Activated CD4-positive, alpha-beta T cell treated with anti-CD3 and anti-CD28 coated beads, Interleukin-2, Interleukin-6, amounts not matched to agents 100 ng/mL and 50 ng/mL, durations not matched to agents 16 hours and 8 hours (primary cell): Measurements from ENCODE around the gene C1QTNF5.
A peak's percentile ranks its signal among the peaks of the same experiment; 100 is the strongest.

Experiments
- DNase-seq: peaks from one replicate; pipeline ENCODE4 v3.0.0-alpha.2; 2020

Gene C1QTNF5

DNA sequence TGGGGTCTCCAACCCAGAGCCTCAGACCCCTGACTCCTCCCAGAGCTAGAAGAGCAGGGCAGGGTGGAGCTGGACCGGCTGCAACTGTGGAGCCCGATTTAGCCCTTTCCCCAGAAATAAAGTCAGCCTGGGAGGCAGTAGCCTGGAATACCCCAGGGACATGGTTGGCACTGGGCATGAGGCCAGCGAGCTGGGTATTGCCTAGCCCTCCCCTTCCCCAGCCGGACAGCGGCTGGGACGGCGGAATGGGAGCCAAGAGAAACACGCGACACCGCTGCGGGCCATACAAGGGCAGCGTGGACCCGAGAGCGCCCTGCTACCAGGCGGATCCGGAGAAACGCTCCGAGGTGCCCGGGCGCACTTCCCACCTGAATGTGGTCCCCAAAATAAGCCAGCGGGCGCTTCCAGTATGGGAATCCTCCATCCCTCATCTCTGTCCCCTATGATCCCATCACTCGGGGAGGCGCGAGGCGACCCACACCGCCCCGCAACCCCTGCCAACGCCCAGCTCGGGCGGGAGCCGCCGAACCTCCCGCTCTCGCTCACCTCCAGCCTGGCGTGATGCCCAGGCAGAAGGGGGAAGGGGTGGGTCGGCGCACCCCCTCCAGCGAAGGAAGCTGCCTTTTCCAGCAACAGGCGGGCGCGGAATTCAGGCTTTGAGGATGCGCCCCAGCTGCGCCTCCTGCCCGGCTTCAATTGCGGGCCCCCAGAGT lies 24.5 kb downstream of the C1QTNF5 start:
- DNase-seq: no peak

DNA sequence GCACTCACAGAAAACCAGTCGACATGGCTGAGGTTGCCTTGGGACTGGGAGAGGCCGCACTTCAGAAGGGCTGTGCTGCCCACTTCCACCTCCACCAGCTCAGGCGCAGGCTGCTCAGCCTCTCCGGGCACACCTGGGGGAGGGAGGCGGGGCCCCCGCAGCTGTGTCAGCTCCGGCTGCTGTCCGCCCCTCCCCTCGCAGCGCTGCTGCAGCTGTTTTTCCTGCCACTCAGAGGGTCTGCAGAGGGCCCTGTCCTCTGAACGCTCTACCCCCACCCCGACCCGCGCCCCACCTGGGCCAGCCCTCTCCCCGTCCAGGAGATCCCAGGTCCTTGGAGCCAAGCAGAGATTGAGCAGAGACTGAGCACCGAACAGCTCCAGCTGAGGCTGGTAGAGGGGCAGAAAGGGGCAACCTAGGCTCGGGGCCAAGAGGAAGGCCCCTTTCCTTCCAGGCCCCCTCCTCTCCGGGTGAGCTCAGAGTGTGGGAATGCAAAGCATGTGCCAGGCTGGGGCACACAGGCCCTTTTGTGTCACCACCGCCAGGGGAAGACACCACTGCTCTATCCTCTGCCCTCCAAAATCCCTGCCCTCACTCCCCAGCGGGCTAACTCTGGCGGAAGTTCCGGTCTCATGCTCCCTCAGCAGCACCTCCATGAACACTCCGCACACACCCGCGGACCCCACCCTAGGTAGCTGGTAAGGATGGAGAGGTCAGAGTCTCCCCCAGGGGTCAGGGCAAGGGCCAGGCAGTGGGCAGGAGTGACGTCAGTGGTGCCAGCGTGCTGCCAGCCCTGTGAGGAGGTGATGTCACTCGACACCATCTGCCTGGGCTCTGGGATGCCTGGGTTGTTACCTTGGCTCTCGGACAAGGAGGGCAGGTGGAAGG lies 25.3 kb downstream of the C1QTNF5 start:
- DNase-seq: peak; percentile 52

DNA sequence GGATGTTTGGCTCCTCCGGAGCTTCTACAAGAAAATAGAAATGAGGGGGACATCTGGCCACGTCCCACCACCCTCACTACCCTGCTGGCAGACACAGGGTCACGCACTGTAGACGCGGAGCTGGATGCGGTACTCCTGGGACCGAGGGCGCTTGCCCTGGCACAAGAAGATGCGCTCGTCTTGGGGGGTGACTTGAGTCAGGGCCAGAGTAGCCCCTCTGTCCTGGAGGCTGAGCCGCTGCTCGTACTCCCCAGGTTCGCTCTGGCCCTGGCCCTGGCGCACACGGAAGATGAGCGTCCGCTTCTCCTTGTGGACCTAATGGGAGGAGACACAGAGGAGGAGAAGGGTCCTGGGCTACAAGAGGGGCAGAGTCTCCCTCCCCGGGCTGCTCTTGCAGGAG lies 26.0 kb downstream of the C1QTNF5 start:
- DNase-seq: no peak

DNA sequence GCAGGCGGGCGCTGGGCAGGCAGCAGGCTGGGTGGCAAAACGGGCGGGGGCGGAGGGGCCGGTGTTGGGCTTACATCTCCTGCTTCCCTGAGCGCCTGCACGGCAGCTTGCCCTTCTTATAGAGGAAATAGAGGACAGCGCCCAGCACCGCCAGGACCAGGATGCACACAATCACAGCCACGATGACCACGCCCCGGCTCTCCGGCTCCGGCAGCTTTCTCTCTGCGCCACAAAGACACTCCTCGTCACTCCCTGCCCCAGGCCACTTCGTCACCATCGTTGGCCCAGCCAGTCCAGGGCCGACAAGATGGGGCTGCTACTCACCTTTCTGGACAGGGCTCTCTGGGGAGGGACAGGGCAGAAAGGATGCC lies 30.0 kb downstream of the C1QTNF5 start:
- no peak for DNase-seq

DNA sequence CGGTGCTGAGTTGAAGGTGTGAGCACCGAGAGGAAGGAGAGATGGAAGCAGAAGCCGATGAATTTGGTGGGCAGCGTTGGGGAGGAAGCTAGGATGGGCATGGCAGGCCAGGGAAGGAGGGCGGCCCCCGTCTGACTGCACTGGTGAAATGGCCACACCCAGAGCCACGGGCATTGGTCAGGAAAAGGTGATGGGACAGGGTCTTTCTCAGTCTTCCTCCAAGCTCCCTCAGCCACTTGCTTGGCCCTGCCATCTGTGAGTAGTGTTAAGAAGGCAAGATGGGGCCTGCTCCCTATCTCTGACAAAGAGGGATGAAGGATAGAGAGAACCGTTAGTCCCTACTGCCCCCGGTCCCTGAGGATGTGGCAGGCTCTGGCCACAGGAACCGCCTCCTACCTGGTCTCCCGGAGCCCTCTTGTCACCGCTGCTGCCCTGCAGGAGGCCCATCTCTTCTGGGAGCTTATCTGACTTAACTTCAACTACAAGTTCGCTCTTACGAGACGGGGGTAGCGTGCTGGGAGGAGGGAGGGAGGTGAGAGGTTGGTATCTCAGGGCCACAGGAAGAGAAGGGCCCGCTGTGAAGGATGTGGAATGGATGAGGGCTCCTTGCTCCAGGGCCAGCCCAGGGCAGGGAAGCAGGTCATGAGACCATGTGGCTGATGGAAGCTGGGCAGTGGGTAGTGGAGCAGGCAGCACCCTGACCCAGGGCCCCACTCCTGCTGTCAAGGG lies 30.6 kb downstream of the C1QTNF5 start:
- no peak for DNase-seq

DNA sequence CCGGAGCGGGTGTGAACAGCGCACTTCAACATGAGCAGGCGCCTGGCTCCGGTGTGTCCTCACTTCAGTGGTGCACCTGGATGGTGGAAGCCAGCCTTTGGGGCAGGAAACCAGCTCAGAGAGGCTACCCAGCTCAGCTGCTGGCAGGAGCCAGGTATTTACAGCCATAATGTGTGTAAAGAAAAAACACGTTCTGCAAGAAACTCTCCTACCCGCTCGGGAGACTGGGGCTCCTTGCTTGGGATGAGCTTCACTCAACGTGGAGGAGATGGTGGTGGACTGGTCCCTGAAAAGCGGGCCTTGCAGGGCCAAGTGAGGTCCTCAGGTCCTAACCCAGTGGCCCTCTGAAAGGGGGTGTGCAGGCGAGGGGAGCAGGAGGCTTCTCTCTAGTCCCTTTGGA lies 31.3 kb downstream of the C1QTNF5 start:
- DNase-seq: no peak

DNA sequence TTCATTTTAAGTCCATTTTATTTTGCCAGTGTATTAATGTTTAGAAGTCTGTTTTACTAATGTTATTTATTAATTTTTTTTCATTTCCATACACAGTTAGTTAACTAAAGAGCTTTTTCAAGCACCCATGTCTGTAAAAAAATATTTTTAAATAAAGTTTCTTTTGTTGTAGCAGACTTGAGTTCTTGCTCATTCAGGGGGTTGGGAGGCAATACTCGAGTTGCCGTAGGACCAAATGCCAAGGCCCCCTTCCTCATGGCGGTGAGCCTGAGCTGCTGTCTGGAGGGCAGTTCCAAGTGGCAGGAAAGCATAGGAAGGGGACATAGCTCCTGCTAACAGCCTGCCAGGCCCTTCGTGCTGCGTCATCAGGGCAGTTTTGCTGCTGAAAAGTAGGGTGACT lies 32.7 kb downstream of the C1QTNF5 start:
- no peak for DNase-seq

DNA sequence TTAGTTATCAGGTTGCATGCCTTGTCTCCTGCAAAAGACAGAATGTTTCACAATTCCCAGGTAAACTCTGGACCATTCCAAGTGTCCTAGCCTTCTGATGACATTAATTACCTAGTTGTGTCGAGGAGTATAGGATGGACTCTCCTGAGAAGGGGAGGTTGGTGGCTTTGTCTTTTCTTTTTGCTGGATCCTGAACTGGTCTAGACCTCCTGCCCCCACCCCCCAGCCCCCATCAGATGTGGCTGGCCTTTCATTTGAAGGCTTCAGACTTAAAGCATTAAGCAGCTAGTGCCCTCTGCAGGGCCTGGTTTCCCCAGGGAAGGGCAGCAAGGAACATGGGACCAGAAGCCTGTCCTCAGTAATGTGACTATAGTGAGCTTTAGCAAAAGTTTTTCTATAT lies 33.5 kb downstream of the C1QTNF5 start:
- no peak for DNase-seq

DNA sequence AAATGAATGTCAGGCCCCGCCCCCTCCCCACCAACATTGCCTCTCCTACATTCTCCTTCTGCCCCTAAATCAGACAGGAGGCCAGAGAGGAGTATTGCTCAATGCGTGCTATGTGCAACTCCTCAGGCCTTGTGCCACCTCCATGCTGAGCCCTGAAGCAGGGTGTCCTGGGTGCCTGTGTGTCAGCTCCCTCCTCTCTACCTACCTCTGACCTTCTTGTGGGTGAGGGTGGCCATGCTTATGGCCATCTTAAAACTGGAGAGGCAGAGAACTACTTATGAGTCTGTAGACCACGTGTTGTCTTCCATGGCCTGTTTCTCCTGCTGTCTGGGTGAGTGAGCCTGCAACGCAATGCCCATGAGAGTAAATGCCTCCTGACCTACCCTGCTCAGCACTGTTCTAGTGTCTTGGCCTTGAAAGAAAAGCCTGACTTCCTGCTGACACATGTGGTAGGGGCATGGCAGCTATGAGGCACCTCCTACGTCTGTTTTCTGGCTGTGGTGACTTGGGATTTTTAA lies 34.3 kb downstream of the C1QTNF5 start:
- peak; percentile 42 for DNase-seq

DNA sequence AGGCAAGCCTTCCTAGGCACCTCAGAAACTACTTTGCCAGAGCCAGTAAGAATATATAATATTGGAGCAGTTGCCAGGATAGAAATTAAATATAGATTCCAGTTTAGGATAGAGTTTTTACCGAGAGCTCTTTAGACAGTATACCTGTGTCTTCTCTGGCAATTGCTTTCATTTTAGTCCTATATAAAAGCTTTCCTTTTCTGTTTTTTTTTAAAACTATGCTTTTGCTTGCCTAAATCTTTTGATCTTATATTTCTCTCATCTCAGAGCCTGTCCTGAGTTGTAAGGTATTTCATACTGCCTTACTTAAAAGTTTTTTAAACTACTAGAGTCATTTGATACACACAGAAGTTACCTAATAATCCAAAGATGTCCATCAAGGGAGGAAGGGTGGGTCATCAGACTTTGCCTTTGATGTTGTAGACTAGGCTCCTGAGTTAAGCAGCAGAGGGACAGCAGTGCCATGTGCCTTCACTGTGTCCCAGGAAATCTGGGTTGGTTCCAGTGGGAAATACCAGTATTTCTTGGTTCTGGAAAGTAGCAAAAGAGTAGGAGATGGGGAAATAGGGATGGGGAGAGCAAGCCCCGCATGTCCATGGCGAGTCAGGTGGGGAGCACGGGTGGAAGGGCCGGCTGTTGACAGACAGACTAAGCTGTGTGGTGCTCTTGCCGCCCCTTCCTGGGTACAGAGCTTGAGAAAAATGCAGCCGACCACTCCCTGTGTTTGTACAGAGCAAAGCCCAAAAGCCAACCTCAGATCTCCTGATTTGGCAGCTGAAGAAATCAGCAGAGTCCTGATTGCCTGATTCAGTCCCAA lies 34.9 kb downstream of the C1QTNF5 start:
- DNase-seq: no peak

DNA sequence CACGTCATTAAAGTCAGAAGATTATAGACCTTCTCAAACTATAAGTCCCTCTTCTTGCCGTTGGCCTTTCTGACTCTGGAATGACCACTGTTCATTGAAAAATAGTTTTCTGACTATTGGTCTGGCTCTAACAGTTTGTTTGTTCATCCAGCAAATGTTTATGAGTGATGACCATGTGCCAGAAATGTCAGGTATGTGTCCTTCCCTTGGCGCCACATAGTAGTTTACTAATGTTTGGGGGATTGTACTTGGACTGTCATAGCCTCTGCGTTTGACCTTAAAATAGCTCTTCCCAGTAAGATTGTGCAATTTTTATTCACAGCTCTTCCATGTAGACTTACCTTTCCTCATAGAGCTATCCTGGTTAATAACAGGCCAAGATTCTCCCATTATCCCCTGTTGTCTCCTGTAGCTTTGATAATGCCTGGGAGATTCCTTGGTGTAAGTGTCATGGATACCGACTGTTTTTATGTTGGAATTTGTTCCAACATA lies 37.4 kb downstream of the C1QTNF5 start:
- no peak for DNase-seq

DNA sequence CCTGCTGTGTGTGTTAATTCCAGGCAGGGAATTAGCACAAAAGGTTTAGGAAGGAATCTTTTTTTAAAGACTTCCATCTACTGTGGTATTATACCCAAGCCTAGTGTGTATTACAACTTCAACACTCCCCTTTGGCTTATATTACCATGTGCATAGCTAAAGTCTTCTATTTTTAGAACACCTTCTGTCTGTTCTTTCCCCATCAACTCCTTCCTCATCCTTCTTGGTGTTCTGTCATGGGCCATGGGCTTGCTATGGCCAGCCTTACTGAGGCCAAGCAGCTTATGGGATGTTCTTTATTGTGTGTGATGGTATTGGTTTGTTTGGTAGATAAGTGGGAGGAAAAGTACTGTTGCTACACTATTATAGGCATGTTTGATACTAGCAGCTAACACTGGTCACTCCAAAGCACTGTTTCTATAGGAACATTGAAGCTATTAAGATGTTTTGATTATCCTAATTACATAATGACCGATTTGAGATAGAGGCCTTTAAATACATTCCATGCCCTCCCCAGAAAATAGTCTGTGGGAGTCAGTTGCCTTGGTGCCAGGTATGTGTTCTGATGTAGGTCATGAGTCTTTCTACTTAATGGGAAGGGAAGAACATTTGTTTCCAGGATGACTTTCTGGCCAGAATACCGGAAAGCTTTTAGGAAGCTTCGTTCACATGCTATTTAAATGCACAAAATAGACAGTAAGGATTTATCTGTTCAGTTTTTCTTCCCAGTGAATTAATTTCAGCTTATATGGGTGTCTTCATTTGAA lies 40.3 kb downstream of the C1QTNF5 start:
- DNase-seq: no peak

DNA sequence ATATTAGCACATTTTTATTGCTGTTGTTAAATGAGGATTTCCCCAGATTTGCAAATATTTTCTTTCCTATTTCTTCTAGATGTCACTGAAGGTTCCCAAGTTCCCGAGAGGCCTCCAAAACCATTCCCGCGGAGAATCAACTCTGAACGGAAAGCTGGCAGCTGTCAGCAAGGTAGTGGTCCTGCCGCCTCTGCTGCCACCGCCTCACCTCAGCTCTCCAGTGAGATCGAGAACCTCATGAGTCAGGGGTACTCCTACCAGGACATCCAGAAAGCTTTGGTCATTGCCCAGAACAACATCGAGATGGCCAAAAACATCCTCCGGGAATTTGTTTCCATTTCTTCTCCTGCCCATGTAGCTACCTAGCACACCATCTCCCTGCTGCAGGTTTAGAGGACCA lies 41.3 kb downstream of the C1QTNF5 start:
- no peak for DNase-seq

DNA sequence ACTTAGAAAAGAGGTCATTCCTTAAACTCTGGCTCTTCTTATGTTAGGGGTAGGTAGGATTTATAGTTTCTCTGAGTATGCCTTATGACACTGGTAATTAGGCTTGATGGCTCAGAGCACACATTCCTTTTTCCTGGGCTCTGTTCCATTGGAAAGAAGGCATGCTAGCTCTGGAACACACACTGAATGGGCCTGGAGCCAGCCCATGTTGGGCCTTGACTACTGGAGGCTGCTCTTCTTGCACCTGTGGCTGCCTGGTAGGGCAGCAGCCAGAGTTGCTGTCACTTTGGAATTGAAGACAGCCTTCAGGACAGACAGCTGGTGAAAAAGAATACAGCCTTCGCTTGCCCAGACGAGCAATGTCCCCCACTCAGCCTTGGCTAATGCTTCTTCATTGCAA lies 42.0 kb downstream of the C1QTNF5 start:
- DNase-seq: no peak

DNA sequence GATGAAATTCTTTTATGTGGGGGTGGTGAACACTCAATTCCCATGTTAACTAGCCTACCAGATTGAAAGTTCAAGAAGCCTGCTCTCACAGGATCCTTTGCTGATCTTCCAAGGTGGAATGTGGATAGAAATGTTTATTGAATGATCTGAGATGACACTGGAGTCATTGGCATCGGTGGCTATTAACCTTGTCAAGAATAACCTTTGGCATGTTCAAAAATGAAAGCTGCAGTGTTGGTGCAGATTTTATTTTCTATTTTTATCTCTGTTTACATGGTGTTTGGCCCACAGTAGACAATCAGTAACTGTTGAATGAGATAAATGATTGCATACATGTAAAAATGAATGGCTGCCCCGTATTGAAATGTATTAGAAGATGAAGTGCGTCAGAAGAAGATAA lies 42.7 kb downstream of the C1QTNF5 start:
- DNase-seq: no peak

DNA sequence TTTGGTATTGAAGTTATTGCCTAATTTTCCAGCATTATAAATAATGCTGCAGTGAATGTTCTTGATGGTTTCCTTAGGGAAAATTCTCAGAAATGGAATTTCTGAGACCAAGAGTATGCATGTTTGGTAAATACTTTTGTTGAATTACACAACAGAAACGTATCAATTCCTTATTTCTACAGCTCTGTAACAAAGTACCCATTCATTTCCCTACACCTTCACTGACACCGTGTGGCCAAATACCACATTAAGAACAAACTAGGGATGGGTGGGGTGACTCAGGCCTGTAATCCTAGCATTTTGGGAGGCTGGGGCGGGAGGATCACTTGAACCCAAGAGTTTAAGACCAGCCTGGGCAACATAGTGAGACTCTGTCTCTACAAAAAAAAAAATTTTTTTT lies 45.5 kb downstream of the C1QTNF5 start:
- no peak for DNase-seq

DNA sequence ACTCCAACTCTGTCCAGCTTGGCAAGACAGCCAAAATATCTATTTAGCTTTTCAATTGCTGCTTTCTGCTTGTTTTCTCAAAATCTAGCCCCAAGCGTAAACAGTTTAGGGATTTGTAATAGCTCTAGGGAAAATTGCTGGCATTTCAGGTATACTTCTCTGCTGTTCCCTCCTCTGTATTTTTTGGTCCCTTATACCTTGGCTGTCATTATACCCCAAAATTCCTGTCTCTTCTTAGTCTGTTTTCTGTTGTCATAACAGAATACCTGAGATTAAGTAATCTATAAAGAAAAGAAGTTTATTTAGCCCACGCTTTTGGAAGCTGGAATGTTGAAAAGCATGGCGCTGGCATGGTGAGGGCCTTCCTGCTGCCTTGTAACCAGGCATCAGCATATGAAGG lies 47.2 kb downstream of the C1QTNF5 start:
- no peak for DNase-seq

DNA sequence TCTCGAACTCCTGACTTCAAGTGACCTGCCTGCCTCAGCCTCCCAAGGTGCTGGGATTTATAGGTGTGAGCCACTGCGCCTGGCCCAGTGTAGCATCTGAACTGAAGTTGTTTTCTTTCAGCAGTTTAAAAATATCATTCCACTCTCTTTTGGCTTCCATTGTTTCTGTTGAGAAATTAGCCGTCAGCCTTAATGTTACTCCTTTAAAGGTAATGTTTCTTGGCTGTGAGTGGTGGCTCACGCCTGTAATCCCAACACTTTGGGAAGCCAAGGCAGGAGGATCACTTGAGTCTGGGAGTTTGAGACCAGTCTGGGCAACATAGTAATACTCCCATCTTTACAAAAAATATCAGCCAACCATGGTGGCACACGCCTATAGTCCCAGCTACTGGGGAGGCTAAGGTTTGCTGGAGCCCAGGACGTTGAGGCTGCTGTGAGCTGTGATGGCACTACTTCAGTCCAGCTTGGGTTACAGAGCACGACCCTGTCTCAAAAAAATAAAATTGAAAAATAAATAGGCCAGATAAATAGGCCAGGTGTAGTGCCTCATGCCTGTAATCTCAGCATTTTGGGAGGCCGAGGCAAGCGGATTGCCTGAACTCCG lies 49.7 kb downstream of the C1QTNF5 start:
- no peak for DNase-seq
